PFSK-1 (cell line): Measurements from ENCODE around the gene TJP2.

Experiments used
- FOXP2 ChIP-seq: optimal IDR thresholded peaks from 2 replicates; pipeline ENCODE3; 2011; ENCODE audit warnings: borderline replicate concordance, control low read depth, inconsistent platforms; ENCODE audit not compliant: insufficient read depth; ENCODE audit errors: extremely low read length, extremely low read depth
- POLR2AphosphoS5 ChIP-seq: IDR thresholded peaks from 2 replicates; pipeline ENCODE4 v1.6.1; 2012; ENCODE audit warnings: low read depth, mild to moderate bottlenecking, control low read depth, low read length, moderate library complexity
- SIN3A ChIP-seq: IDR thresholded peaks from 2 replicates; pipeline ENCODE4 v1.6.1; 2012; ENCODE audit warnings: mild to moderate bottlenecking, low read length, moderate library complexity, borderline replicate concordance; ENCODE audit not compliant: insufficient read depth
- TAF1 ChIP-seq: IDR thresholded peaks from 2 replicates; pipeline ENCODE4 v1.6.1; 2012; ENCODE audit warnings: low read length, control low read depth, borderline replicate concordance; ENCODE audit not compliant: insufficient read depth
- TF ChIP-seq, protein P1 (sequence below), 2 experiments: IDR thresholded peaks; 2 replicates each; pipeline versions ENCODE4 v1.6.1 to v1.8.0; 2011 to 2012; ENCODE audit warnings: low read depth in 2 of 2, low read length in 2 of 2, control low read depth in 1 of 2, inconsistent platforms in 1 of 2, mild to moderate bottlenecking in 1 of 2, moderate library complexity in 1 of 2; ENCODE audit not compliant: insufficient read depth in 1 of 2

Gene TJP2

DNA sequence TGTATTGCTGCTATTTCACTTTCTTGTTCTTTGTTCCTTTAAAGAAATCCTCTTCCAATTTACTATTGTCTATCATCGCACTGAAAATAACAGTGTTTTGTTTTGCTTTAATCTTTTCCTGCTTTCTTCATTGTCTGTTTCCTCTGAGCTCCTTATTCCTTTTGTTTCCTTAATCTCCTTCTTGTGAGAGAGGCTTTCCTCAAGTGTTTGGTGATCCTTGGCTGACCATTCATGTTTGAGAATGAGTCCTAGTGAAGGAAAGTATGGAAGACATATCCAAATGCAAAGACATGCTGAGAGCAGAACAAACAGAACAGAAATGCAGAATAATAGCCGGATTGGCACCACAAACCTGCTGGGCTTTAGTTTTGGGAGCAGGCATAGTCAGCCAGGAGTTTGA lies 108.9 kb downstream of the TJP2 start:
- TF ChIP-seq TAF1 (no peak), POLR2AphosphoS5 (no peak), FOXP2 (no peak), SIN3A (no peak)
- TF ChIP-seq, protein P1, sequence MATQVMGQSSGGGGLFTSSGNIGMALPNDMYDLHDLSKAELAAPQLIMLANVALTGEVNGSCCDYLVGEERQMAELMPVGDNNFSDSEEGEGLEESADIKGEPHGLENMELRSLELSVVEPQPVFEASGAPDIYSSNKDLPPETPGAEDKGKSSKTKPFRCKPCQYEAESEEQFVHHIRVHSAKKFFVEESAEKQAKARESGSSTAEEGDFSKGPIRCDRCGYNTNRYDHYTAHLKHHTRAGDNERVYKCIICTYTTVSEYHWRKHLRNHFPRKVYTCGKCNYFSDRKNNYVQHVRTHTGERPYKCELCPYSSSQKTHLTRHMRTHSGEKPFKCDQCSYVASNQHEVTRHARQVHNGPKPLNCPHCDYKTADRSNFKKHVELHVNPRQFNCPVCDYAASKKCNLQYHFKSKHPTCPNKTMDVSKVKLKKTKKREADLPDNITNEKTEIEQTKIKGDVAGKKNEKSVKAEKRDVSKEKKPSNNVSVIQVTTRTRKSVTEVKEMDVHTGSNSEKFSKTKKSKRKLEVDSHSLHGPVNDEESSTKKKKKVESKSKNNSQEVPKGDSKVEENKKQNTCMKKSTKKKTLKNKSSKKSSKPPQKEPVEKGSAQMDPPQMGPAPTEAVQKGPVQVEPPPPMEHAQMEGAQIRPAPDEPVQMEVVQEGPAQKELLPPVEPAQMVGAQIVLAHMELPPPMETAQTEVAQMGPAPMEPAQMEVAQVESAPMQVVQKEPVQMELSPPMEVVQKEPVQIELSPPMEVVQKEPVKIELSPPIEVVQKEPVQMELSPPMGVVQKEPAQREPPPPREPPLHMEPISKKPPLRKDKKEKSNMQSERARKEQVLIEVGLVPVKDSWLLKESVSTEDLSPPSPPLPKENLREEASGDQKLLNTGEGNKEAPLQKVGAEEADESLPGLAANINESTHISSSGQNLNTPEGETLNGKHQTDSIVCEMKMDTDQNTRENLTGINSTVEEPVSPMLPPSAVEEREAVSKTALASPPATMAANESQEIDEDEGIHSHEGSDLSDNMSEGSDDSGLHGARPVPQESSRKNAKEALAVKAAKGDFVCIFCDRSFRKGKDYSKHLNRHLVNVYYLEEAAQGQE (IDR thresholded peaks at IDR 0.05; ENCODE audit: insufficient read depth in 1 of 2, low read depth in 2 of 2, low read length in 2 of 2): no peak

DNA sequence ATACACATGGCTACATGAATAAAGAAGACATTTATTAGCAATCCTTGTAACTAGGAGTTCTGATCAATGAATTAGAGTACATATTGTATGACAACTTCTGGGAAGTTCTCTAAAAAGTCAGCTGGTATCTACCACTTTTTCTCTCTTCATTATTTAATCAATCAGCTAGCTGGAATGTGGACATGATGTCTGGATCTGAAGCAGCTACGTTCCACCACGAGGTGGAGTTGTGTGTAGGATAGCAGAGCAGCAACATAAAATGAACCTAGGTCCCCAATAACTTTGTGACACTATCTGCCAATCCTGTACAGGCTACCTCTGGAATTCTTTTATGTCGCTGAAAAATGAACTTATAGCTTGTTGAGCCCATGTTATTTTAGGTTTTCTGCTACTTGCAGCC lies 118.0 kb downstream of the TJP2 start:
- TF ChIP-seq FOXP2: no peak
- TF ChIP-seq SIN3A: no peak
- TF ChIP-seq, protein P1 (IDR thresholded peaks at IDR 0.05; ENCODE audit: insufficient read depth in 1 of 2, low read depth in 2 of 2, low read length in 2 of 2): no peak
- TF ChIP-seq POLR2AphosphoS5: no peak
- TF ChIP-seq TAF1: no peak

DNA sequence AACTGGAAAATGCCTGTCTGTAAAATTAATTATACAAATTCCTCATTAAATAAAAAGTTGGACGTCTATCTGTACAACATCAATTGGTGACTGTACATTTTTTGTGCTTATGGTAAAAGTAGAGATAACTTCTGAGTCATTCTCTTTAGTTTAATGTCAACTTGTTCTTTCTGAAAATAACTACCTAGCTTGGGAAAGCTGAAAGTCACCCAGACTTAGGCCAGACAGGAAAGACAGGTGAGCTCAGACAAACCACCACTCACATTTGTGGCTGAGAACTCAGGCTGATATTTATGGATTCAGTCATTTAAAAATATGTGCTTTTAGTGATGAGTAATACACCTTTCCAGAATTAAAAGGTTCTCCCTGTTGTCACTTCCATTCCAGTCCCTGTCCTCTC lies 119.1 kb downstream of the TJP2 start:
- TF ChIP-seq POLR2AphosphoS5 (no peak), SIN3A (no peak), FOXP2 (no peak), TAF1 (no peak)
- TF ChIP-seq, protein P1 (IDR thresholded peaks at IDR 0.05; ENCODE audit: insufficient read depth in 1 of 2, low read depth in 2 of 2, low read length in 2 of 2): no peak

DNA sequence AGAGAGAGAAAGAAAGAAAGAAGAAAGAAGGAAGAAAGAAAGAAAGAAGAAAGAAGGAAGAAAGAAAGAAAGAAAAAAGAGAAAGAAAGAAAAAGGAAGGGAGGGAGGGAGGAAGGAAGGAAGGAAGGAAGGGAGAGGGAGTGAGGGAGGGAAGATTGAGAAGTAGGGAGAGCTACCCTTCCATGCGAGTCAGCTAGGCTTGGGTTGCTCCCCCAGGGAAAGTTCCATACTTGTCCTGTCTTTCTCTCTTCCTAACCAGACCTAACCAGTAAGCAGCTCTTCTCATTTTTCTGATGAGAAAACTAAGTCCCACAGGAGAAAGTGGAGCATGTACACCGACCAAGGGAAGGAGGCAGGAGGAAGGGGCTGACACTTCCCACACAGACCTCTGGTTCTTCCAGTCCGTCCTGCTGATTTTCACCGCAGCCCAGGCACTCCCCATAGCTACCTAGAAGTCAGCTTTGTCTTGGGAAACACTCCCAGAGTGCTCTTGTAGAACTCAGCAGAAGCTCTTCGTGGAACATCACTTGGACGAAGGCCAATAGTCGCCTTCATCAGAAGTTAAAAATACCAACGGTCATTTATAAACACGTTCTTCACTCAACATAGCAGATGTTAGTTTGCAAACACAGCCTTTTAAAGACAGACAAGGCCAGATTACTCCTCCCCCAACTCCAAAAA lies 121.9 kb downstream of the TJP2 start:
- TF ChIP-seq POLR2AphosphoS5: no peak

DNA sequence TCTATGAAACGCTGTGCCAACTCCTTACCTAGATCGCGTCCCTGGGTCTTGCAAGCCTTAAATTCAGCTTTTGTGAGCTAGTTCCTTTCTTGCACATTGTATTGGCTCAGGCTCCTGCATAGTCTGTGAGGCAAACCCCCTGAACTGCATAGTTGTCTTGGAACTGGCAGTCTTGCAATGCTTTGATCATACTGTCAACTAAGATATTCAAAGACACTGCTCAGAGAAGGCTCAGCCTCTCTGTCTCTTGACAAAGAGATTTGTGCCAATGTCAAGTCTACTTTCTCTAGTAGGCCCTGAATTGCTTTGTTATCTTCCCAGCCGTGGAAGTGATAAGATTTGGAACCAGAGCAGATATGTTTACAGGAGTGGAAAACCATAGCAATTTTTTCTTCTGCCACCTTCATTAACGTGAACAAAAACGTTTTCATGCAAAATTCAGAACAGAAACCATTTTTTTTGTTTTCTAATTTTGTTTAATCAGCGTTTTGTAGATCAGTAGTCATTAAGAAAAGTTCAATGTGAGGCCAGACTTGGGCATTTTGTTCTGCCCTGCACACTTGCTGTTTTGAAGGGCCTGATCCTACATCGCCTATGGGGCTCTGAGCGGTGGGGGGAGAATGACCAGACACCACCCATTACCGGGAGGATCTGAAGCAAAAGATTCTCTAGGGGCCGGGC lies 123.4 kb downstream of the TJP2 start:
- TF ChIP-seq POLR2AphosphoS5: no peak
- TF ChIP-seq, protein P1 (IDR thresholded peaks at IDR 0.05; ENCODE audit: insufficient read depth in 1 of 2, low read depth in 2 of 2, low read length in 2 of 2): no peak
- no peak for TF ChIP-seq SIN3A
- no peak for TF ChIP-seq TAF1
- TF ChIP-seq FOXP2: no peak
